PC-3 (cell line): Measurements from ENCODE around the gene PPWD1.

Source experiments
- EZH2 ChIP-seq: fragments of 300-600 bp; sonication (generic); IDR thresholded peaks from one replicate; pipeline ENCODE4 v1.6.1; 2017; ENCODE audit warnings: antibody characterized with exemption, mild to moderate bottlenecking, low read length; ENCODE audit not compliant: unreplicated experiment
- EZH2phosphoT487 ChIP-seq: fragments of 300-600 bp; sonication (generic); IDR thresholded peaks from 2 replicates; pipeline ENCODE4 v1.6.1; 2018; ENCODE audit warnings: mild to moderate bottlenecking, antibody characterized with exemption, low read length, borderline replicate concordance
- TF ChIP-seq, protein P1 (sequence below): fragments of 300-600 bp; sonication (generic); conservative IDR thresholded peaks from 2 replicates; pipeline ENCODE4 v1.5.1; 2017; ENCODE audit warnings: antibody characterized with exemption, low read depth, mild to moderate bottlenecking, low read length

DNA sequence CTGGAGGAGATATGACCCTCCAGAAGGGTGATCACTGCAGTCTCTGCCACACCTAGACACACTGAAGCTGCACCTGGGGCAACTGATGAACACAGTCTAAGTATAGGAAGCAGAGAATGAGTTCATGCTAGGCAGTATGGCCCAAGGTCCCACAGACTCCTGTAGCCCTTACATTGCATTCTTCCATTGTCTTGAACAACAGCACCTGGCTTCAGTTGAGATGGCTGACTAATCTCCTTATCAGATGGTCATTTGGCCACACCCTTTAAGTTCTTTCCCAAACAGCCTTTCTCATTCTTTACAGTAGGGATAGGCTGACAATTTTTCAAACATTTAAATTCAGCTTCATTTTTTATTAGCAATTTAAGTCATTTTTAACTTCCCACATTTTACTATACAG, 23.3 kb upstream of the PPWD1 start:
- TF ChIP-seq EZH2phosphoT487 (no peak), EZH2 (no peak)
- TF ChIP-seq, protein P1, sequence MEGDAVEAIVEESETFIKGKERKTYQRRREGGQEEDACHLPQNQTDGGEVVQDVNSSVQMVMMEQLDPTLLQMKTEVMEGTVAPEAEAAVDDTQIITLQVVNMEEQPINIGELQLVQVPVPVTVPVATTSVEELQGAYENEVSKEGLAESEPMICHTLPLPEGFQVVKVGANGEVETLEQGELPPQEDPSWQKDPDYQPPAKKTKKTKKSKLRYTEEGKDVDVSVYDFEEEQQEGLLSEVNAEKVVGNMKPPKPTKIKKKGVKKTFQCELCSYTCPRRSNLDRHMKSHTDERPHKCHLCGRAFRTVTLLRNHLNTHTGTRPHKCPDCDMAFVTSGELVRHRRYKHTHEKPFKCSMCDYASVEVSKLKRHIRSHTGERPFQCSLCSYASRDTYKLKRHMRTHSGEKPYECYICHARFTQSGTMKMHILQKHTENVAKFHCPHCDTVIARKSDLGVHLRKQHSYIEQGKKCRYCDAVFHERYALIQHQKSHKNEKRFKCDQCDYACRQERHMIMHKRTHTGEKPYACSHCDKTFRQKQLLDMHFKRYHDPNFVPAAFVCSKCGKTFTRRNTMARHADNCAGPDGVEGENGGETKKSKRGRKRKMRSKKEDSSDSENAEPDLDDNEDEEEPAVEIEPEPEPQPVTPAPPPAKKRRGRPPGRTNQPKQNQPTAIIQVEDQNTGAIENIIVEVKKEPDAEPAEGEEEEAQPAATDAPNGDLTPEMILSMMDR, result no peak
